Left cardiac atrium (tissue), 4 donors: Measurements from ENCODE around the gene RGL3. TPM values are rescaled to one million over a fixed set of nuclear protein-coding genes. Genes with fewer than 3 reads are reported as not detected.
A peak's percentile ranks its signal among the peaks of the same experiment; 100 is the strongest.
"Not testable (repeated sequence)": the region's sequence is repeated elsewhere in the genome, so short reads cannot be mapped to it uniquely, and the experiment has no call there.

Experiments
- ATAC-seq, 2 donors: fragments of 200-7000 bp; cut with Tn5 transposase; one replicate each; pipeline ENCODE4 v1.9.1; 2020; ENCODE audit warnings: mild to moderate bottlenecking in 2 of 2, moderate library complexity in 2 of 2
- DNase-seq: peaks from one replicate; pipeline ENCODE4 v3.0.0-alpha.2; 2020
- intact Hi-C, 2 donors: fragments of 100-400 bp; cut with DNase I; formaldehyde crosslinking; loops; one replicate each; pipeline versions ENCODE4 v1.14.1 to v1.15.1; 2022 to 2023
- long read RNA-seq: library from polyadenylated mRNA; unstranded; transcript quantifications from one replicate; pipeline ENCODE4 v2.0.0, GENCODE V29; 2021
- total RNA-seq, 2 donors: library from RNA; stranded (reverse); fragmentation: NEBNext Ultra II Directional; extraction: Animal tissue kit (Norgen Biotek cat#: 25700); gene quantifications; one replicate each; pipeline ENCODE4 v1.2.1, GENCODE V29; 2021
- donor health status: DM: no; HTN: yes; CAD: no.
- donor health status: DM: no; HTN: yes; CAD: no; lungs with severe emphysema.
- donor health status: DM: yes; HTN: yes; CAD: no.
- donor health status: Dilated cardiomyopathy.

RGL3 gene, protein sequence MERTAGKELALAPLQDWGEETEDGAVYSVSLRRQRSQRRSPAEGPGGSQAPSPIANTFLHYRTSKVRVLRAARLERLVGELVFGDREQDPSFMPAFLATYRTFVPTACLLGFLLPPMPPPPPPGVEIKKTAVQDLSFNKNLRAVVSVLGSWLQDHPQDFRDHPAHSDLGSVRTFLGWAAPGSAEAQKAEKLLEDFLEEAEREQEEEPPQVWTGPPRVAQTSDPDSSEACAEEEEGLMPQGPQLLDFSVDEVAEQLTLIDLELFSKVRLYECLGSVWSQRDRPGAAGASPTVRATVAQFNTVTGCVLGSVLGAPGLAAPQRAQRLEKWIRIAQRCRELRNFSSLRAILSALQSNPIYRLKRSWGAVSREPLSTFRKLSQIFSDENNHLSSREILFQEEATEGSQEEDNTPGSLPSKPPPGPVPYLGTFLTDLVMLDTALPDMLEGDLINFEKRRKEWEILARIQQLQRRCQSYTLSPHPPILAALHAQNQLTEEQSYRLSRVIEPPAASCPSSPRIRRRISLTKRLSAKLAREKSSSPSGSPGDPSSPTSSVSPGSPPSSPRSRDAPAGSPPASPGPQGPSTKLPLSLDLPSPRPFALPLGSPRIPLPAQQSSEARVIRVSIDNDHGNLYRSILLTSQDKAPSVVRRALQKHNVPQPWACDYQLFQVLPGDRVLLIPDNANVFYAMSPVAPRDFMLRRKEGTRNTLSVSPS
- total RNA-seq = 10 to 100 TPM; 11.3 to 15.1 TPM
- long read RNA-seq, partial matches to known transcripts = 1 of 2 reads
- long read RNA-seq, other reads (novel, unspliced or antisense) = 1 of 2 reads

DNA sequence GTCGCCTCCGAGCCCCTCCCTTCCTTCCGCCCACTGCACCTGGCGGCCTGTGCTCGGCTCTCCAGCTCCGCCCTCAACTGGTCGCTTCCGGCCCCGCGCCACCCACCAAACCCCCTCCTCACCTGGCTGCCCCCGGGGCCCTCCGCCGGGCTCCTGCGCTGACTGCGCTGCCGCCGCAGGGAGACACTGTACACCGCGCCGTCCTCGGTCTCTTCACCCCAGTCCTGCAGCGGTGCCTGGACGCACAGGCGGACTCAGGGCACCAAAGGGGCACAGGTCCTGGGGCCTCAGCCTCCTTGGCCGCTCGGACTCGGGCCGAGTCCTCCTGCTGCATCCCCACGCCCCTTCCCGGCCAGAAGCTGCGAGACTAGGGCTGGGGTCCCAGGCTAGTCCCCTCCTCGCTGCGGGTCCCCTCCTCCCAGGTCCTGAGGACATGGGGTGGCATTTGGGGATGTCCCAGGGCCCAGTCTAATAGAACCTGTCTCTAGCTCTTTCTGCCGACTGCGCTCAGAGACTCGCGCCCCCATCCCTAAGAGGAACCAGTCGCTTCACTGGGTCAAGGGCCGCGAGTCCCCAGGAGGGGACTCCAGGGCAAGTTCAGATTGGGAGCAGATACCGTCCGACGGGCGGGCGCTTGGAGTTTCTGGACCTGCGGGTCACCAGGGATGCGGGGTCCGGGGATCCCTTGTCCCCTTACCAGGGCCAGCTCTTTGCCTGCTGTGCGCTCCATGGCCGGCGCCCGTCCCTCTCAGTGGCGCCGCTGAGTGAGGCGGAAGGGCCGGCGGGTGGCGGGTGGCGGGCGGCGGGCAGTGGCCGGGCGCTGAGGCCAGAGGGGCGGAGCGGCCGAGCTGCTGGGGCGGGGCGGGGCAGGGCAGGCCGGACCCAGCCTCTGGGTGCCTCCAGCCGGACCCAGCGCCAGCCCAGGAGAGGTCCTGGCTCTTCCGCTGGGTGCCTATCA lies at the start of gene RGL3:
TSS of gene RGL3 (minus strand) at position 766 of the 958 bp plus-strand sequence. CDS start at position 730, 36 bp downstream.
- DNase-seq (peak; percentile 71), ATAC-seq (peak; percentile 69 to 73)
- intact Hi-C loops = no loop called here

DNA sequence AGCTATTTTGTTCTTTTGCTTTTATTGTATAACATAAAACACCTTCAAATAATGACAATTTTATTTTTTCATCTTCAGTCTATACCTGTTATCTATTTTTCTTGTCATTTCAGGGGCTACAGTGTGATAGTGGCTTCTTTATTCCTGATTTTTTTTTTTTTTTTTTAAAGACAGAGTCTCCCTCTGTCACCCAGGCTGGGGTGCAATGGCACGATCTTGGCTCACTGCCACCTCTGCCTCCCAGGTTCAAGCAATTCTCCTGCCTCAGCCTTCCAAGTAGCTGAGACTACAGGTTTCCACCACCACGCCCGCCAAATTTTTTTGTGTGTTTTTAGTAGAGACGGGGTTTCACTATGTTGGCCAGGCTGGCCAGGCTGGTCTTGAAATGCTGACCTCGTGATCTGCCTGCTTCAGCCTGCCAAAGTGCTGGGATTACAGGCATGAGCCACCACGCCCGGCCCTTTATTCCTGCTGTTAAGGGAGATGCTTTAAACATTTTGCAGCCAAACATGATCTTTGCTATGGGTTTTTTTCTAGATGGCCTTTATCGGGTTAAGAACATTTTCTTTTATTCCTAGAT lies 49.2 kb upstream of the RGL3 start:
- peak; percentile 13 for DNase-seq
- intact Hi-C loops, ATAC-seq: not testable (repeated sequence)

DNA sequence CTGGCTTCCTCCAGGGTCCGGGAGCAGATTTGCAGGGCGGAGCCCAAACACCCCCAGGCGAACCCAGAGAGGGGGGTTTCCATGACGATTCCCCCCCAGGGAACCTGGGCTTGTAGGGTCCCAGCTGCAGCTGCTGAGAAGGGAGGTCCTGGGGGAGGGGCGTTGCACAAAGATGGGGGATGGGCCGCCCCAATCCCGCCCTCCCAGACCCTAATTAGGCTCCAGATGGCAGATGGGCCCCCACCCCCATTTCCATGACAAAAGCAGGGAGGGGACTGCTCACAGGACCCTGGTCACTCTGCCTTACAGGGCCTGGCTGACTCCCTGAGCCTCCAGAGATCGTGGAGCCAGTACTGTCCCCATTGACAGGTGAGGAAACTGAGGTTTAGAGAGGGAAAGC lies 46.5 kb upstream of the RGL3 start:
- intact Hi-C loops = no loop called here
- ATAC-seq = no peak
- no peak for DNase-seq

- intact Hi-C loops = no loop called here
- ATAC-seq = no peak
Observed at GRCh38 chr19:11464333-11465265, 45.5 kb upstream of the RGL3 start.

DNA sequence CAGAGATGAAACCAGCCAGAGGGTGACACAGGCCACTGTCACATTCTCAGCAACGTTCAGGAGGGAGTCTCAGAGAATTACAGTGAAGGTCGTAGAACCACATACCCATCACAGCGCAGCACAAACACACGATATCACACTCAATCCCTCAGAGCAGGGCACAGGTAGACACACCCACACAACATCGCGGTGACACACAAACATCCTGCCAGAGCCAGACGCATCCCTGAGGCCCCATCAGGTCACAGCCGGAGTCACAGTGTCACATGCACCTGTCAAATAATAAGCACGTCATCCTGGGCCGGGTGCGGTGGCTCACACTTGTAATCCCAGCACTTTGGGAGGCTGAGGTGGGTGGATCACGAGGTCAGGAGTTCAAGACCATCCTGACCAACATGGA lies 44.3 kb upstream of the RGL3 start:
- intact Hi-C loops = no loop called here
- no peak for ATAC-seq

More at GRCh38 chr19:11464333-11465265, 45.5 kb upstream of the RGL3 start:
- no peak for DNase-seq

DNA sequence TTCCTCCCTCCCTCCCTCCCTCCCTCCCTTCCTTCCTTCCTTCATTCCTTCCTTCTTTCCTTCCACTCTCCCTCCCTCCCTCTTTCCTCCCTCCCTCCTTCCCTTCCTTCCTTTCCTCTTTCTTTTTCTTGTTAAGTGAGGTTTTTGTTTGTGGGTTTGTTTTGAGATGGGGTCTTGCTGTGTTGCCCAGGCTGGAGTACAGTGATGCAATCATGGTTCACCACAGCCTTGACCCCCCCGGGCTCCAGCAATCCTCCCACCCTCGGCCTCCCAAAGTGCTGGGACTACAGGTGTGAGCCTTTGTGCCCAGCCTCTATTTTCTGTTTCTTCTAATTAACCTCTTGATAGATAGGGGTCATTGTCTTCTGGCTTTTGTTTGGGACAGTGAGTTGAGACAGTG lies 42.3 kb upstream of the RGL3 start:
- intact Hi-C loops = no loop called here
- ATAC-seq = no peak
- no peak for DNase-seq

More for the DNA sequence above, 44.3 kb upstream of the RGL3 start:
- no peak for DNase-seq

- DNase-seq (no peak), ATAC-seq (no peak)
- intact Hi-C loops = no loop called here
Observed at GRCh38 chr19:11460207-11460606, 41.1 kb upstream of the RGL3 start.

GRCh38 chr19:11458912-11459311 lies 39.8 kb upstream of the RGL3 start:
- ATAC-seq = not testable (repeated sequence)

GRCh38 chr19:11458236-11458900 lies 39.3 kb upstream of the RGL3 start:
- intact Hi-C loops = no loop called here
- DNase-seq (no peak), ATAC-seq (no peak)

More at GRCh38 chr19:11458912-11459311, 39.8 kb upstream of the RGL3 start:
- intact Hi-C loops, DNase-seq: not testable (repeated sequence)

DNA sequence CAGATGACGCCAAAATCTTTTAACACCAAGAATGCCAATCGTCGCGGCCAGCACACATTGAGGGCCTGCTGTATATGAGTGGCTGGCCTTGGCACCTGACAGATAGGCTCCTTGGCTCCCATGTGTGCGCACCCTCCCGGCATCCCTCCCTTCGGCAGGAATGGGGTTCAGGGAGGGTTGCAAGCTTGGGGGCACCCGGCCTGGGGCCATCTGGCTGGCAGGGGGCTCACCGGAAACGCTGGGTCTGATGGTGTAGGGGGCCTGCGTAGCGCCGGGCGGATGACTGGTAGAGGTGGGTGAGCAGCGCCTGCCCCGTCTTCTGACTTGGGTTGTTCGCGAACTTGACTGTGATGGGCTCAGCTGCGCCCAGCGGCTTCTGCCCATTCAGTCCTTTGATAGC lies 38.7 kb upstream of the RGL3 start:
- no peak for DNase-seq
- ATAC-seq = no peak

DNA sequence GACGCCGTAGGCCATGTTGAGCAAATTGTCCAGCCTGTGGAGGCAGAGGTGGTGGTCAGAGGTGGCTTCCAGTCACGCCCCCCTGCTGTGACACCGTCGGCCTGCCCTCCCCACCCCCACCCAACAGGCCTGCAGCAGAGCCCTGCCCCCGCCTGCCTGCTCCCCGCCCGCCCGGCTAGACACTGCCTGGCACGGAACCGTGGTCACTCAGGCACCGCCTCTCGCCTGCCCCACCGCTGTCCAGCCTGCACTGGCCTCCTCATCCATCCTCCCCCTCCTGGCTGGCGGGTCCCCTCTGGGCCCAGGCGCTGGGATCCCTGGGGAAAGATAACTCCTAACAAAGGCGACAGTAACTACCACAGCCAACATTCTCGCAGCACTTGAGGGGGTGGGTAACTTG lies 38.0 kb upstream of the RGL3 start:
- no peak for DNase-seq
- intact Hi-C loops = no loop called here
- ATAC-seq = peak; percentile 30 to 39

More for the DNA sequence above, 38.7 kb upstream of the RGL3 start:
- intact Hi-C loops = no loop called here

DNA sequence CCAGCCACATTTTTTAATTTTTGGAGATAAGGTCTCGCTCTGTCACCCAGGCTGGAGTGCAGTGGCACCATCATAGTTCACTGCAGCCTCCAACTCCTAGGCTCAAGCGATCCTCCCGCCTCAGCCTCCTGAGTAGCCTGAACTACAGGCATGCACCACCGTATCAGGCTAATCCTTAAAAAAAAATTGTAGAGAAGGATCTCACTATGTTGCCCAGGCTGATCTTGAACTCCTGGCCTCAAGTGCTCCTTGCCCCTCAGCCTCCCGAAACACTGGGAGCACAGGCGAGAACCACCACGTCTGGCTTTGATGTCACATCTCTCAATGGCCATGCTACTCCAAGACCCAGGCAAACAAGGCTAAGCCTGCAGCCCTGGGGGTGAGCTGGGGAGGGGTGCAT lies 37.5 kb upstream of the RGL3 start:
- intact Hi-C loops = no loop called here
- ATAC-seq (no peak), DNase-seq (no peak)

- intact Hi-C loops, ATAC-seq, DNase-seq: not testable (repeated sequence)
Observed at GRCh38 chr19:11455233-11455554, 36.1 kb upstream of the RGL3 start.

DNA sequence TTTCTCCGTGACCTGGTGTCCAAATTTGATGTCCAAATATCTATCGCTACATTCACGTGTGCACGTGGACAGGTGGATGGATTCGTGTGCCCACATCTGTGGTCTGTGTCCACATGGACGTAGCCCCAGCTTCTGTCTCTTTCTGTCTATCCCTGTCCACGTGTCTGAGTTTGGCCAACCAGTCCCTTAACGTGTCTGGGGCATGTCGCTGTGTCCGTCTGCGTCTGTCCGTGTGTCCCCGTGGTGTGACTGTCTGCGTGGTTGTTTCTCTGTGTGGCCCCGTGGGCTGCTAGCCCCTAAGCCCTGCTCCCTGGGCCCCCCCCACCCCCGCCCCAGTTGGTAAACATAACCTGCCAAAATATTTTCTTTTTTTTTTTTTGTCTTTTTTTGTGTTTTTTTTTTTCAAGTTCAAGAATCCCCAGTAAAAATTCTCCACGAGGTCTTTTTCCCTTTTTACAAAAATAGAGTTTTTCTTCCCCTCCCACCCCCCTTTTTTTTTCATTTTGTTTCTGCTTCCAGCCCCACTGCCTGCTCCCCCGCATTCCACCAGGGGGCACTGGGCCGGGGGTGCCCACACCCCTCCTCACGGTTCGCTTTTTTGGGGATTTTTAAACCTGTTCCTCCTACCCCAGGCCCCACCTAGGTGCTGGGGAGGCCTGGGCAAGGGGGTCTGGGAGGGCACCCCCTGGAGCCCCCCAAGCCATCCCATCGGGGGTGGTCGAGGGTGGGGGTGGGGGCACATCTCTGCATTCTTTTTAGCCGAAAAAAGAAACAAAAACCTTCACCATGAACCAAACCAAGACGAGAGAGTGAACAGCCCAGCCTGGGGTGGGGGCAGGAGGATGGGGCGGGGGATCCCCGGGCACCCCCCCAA lies 34.6 kb upstream of the RGL3 start:
- ATAC-seq = no peak
- intact Hi-C loops = no loop called here
- DNase-seq = no peak

- DNase-seq (no peak), ATAC-seq (no peak)
- intact Hi-C loops = no loop called here
Observed at GRCh38 chr19:11452620-11453310, 33.7 kb upstream of the RGL3 start.
